ENCODE data around the gene SGMS1. TPM values are rescaled to one million over a fixed set of nuclear protein-coding genes. Genes with fewer than 3 reads are reported as not detected.

The SGMS1 gene
- total RNA-seq, 1 donor = 68.0 TPM

DNA sequence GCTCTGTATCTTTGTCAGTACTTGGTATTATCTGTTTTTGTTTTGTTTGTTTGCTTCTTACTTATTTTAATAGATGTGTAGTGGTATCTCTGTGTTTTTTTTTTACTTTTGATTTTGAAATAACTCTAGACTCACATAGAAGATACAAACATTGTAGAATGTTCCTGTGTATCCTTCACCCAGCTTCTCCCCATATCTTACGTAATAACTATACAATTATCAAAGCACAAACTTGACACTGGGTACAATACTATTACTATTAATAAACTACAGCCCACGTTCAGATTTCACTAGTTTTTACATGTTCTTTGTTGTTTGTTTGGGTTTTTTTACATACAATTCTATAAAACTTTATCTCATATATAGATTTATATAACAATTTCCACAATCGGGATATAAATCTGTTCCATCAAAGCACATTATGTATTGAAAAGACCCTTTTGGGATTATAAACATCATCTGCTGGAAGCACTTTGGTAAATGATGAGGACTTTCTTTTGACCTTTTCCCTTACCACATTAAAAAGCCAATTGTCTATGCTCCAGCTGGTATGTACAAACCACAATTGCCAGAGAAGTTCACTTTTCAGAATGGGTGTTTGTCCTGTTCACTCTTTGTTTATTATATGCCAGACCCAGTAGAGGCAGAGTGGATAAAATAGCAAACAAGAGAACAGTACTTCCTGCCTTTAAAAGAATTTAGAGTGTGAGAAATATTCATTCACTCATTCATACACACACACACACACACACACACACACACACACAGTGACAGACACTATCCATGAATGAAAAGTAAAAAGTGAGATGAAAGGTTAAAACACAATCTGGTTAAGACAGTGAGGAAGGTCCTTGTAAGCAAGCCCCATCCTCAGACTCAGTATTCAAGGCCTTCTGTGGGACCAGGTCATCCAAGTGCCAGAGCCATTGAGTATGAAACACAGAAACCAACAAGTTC is 113.0 kb downstream of the SGMS1 start:
- no peak for DNase-seq (ENCODE audit: insufficient read length, low spot score, missing footprints)
- Histone ChIP-seq H3K4me2 (ENCODE audit: insufficient read depth, low read length) (no peak overlapping the region), H3K27ac (ENCODE audit: low read depth, low read length) (no peak overlapping the region)

DNA sequence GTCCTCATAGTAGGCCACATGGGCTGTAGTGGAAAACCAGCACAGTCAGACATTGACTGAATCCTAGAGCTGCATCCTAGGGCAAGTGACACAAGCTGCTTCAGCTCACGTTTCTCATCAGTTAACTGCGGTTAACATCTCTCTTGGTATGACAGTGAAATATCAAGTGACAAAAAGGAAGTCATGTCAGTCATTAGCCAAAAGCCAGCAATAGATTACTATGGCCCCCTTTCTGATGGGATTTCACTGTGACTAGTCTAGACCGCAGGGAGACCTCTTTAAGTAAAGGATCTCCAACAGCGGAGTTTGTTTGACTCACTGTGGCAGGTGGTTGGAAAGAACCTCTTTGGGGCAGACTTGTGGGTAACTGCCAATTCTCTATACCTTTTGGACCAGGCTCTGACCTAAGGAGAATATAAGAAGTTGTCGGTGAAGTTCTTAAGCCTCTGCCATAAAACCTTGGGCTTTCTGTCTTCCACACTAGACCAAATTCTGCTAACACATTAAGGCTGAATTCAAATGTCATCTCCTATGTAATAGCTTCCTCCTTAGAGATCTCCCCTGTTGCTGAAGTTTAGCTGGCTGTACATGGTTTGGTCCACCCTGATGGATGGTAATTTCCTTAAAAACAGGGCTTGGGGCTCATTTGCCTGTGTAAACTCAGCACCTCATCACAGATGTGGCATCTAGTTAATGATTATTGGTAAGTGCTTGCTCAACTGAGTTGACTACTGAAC is 115.3 kb downstream of the SGMS1 start:
- no peak overlapping the region for H2AFZ ChIP-seq (ENCODE audit: low read length)
- TF ChIP-seq, protein P1, sequence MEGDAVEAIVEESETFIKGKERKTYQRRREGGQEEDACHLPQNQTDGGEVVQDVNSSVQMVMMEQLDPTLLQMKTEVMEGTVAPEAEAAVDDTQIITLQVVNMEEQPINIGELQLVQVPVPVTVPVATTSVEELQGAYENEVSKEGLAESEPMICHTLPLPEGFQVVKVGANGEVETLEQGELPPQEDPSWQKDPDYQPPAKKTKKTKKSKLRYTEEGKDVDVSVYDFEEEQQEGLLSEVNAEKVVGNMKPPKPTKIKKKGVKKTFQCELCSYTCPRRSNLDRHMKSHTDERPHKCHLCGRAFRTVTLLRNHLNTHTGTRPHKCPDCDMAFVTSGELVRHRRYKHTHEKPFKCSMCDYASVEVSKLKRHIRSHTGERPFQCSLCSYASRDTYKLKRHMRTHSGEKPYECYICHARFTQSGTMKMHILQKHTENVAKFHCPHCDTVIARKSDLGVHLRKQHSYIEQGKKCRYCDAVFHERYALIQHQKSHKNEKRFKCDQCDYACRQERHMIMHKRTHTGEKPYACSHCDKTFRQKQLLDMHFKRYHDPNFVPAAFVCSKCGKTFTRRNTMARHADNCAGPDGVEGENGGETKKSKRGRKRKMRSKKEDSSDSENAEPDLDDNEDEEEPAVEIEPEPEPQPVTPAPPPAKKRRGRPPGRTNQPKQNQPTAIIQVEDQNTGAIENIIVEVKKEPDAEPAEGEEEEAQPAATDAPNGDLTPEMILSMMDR (IDR thresholded peaks at IDR 0.05; ENCODE audit: extremely low read depth, low read depth, low read length) = no peak
- peaks cover 16% of the 10 kb centered on the region for H4K20me1 ChIP-seq (ENCODE audit: insufficient read depth, low read length)
- peak; percentile 58 for DNase-seq (ENCODE audit: insufficient read length, low spot score, missing footprints)
- no peaks in the 10 kb centered on the region for H3K9me3 ChIP-seq (ENCODE audit: low read depth, low read length)
- no peaks in the 10 kb centered on the region for H3K36me3 ChIP-seq (ENCODE audit: insufficient read depth, low read length)
- no peak overlapping the region for H3K4me2 ChIP-seq (ENCODE audit: insufficient read depth, low read length)
- peaks cover 10% of the 10 kb centered on the region for H3K4me1 ChIP-seq (ENCODE audit: insufficient read depth, low read length)
- H3K79me2 ChIP-seq (ENCODE audit: insufficient read depth, low read length) = peaks cover 2% of the 10 kb centered on the region
- H3K4me3 ChIP-seq (ENCODE audit: insufficient read depth, low read length) = no peak overlapping the region
- H3K27ac ChIP-seq (ENCODE audit: low read depth, low read length) = no peak overlapping the region
- no peaks in the 10 kb centered on the region for H3K27me3 ChIP-seq (ENCODE audit: insufficient read depth, low read length)

More for the DNA sequence above, 113.0 kb downstream of the SGMS1 start:
- Histone ChIP-seq H3K4me3 (ENCODE audit: insufficient read depth, low read length) (no peak overlapping the region), H3K27me3 (ENCODE audit: insufficient read depth, low read length) (no peaks in the 10 kb centered on the region), H3K36me3 (ENCODE audit: insufficient read depth, low read length) (no peaks in the 10 kb centered on the region), H3K79me2 (ENCODE audit: insufficient read depth, low read length) (peaks cover 2% of the 10 kb centered on the region), H2AFZ (ENCODE audit: low read length) (no peak overlapping the region), H3K9me3 (ENCODE audit: low read depth, low read length) (no peaks in the 10 kb centered on the region), H4K20me1 (ENCODE audit: insufficient read depth, low read length) (peaks cover 16% of the 10 kb centered on the region), H3K4me1 (ENCODE audit: insufficient read depth, low read length) (peaks cover 12% of the 10 kb centered on the region)
- TF ChIP-seq, protein P1 (IDR thresholded peaks at IDR 0.05; ENCODE audit: extremely low read depth, low read depth, low read length) = no peak

DNA sequence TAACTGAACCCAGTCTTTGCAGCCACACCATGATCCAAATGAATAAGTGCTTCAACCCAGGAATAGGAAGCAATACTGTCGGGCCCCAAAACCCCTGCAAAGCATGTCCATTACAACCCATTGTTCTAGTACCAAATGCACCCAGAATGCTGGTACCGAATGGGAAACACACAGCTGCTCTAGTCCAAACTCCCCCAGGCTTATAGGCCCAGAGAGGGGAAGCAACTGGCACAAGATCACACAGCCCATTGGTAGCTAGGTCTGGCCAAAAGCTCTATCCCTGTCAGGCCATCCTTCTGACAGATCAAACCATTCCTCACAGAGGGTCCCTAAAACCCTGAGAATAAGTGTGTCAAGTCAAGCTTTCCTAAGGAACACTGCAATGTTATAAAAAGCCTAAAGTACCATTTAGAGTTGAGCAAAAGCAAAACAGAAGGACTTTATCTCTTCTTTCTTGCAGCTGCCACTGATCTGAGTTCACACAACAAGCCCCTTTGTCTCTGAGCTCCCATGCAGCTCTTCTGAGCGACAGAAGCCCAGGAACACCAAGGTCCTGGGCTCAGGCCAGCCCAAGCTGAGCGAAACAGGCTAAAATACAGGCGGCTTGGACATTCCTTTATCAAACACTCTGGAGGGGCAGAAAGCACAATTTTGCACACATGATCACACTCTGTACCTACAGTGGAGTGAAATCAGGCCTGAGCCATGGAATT is 116.7 kb downstream of the SGMS1 start:
- no peak overlapping the region for H2AFZ ChIP-seq (ENCODE audit: low read length)
- no peak for DNase-seq (ENCODE audit: insufficient read length, low spot score, missing footprints)
- H3K4me2 ChIP-seq (ENCODE audit: insufficient read depth, low read length) = no peak overlapping the region
- no peak overlapping the region for H3K4me3 ChIP-seq (ENCODE audit: insufficient read depth, low read length)
- no peaks in the 10 kb centered on the region for H3K9me3 ChIP-seq (ENCODE audit: low read depth, low read length)
- H3K27me3 ChIP-seq (ENCODE audit: insufficient read depth, low read length) = no peaks in the 10 kb centered on the region
- no peaks in the 10 kb centered on the region for H3K79me2 ChIP-seq (ENCODE audit: insufficient read depth, low read length)
- no peaks in the 10 kb centered on the region for H3K36me3 ChIP-seq (ENCODE audit: insufficient read depth, low read length)
- H3K4me1 ChIP-seq (ENCODE audit: insufficient read depth, low read length) = peaks cover 8% of the 10 kb centered on the region
- H4K20me1 ChIP-seq (ENCODE audit: insufficient read depth, low read length) = peaks cover 14% of the 10 kb centered on the region
- TF ChIP-seq, protein P1 (IDR thresholded peaks at IDR 0.05; ENCODE audit: extremely low read depth, low read depth, low read length) = no peak
- H3K27ac ChIP-seq (ENCODE audit: low read depth, low read length) = no peak overlapping the region
